HFF-Myc (cell line): ENCODE results near the gene CHD9.
"Not testable (repeated sequence)": the region's sequence is repeated elsewhere in the genome, so short reads cannot be mapped to it uniquely, and the experiment has no call there.

Experiments used
- DNase-seq: peaks from one replicate; pipeline ENCODE4 v3.0.0-alpha.2; 2011; ENCODE audit warnings: low read depth; ENCODE audit errors: extremely low read depth
- H3K4me3 ChIP-seq: replicated peaks from 2 replicates; pipeline ENCODE4 v1.5.1; 2011; ENCODE audit warnings: low read depth, mild to moderate bottlenecking, control low read depth, low read length
- TF ChIP-seq, protein P1 (sequence below): IDR thresholded peaks from 2 replicates; pipeline ENCODE4 v1.5.1; 2012; ENCODE audit warnings: mild to moderate bottlenecking, low read depth, low read length, control low read depth; ENCODE audit errors: missing control alignments

CHD9 gene

DNA sequence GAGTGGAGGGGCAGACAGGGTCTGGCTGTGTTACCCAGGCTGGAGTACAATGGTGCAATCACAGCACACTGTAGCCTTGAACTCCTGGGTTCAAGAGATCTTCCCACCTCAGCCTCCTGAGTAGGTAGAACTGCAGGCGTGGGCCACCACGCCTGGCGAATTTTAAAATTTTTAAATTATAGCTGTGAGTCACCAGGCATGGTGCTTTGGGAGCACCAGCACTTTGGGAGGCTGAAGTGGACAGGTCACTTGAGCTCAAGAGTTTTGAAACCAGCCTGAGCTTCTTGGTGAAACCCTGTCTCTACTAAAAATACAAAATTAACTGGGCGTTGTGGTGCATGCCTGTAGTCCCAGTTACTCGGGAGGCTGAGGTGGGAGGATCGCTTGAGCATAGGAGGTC is 114.0 kb downstream of the CHD9 start:
- H3K4me3 ChIP-seq, result no peak overlapping the region
- TF ChIP-seq, protein P1, sequence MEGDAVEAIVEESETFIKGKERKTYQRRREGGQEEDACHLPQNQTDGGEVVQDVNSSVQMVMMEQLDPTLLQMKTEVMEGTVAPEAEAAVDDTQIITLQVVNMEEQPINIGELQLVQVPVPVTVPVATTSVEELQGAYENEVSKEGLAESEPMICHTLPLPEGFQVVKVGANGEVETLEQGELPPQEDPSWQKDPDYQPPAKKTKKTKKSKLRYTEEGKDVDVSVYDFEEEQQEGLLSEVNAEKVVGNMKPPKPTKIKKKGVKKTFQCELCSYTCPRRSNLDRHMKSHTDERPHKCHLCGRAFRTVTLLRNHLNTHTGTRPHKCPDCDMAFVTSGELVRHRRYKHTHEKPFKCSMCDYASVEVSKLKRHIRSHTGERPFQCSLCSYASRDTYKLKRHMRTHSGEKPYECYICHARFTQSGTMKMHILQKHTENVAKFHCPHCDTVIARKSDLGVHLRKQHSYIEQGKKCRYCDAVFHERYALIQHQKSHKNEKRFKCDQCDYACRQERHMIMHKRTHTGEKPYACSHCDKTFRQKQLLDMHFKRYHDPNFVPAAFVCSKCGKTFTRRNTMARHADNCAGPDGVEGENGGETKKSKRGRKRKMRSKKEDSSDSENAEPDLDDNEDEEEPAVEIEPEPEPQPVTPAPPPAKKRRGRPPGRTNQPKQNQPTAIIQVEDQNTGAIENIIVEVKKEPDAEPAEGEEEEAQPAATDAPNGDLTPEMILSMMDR, result no peak
- DNase-seq, result no peak

DNA sequence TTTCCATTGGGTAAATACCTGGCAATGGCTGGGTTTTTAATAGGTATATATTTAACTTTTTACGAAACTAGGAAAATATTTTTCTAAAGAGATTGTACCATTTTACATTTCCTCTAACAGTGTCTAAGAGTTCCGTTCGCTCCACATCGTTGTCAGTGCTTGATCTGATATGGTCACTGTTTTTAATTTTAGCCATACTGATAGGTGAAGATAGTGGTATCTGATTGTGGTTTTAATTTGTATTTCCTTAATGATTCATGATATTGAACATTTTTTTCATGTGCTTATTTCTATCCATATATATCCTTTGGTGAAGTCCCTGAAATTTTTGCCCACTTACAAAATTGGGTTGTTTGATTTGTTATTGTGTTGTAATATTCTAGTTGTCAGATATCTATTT is 117.7 kb downstream of the CHD9 start:
- TF ChIP-seq, protein P1, result no peak
- DNase-seq, result no peak
- no peak overlapping the region for H3K4me3 ChIP-seq

DNA sequence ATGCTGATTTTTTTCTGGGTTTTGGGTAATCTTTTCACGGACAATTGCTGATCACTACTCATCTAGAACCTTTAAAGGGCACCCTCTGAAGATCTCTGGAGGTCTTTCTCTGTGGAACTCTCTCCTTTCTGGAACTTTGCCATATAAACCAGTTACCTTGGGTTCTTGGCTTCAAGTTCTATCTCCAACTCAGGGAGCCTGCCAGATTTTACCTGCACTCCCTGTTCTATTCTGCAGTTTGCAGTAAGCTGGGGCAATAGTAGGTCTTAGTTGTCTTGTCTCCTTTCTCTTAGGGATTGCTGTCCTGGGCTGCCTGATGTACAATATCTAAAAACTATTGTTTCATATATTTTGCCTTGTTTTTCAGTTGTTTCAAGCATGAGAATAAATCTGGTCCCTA is 120.3 kb downstream of the CHD9 start:
- no peak for DNase-seq
- TF ChIP-seq, protein P1, result no peak
- no peak overlapping the region for H3K4me3 ChIP-seq

DNA sequence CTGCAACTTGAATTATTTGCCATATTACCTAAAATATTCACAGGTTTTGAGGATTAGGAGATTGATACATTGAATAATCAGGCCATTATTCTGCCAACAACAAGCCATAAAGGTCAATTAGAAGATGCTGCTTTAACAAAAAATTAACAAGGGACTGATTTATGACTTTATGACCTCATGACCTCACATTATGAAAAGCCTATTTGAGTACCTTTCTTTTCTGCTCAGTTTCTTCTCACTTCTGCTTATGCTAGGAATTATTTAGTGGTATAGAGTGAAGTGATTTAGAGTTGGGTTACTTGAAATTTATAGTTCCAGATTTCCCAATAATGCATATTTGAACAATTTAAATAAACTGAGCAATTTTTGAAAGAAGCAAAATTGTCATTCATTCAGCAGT is 121.6 kb downstream of the CHD9 start:
- TF ChIP-seq, protein P1, result no peak
- H3K4me3 ChIP-seq, result no peak overlapping the region
- DNase-seq, result no peak

DNA sequence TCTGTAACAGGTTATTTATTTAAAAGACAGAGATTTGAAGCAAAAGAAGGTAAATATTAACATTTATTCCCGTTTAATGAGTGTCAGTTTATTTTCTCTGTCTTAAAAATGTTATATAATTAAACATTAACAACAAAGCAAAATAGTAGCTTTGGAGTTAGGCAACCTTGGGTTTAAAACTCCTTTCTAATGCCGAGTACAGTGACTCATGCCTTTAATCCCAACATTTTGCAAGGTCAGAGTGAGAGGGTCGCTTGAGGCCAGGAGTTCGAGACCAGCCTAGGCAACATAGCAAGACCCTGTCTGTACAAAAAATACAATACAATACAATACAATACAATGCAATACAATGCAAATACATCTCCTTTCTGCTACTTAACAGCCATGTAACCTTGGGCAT is 128.7 kb downstream of the CHD9 start:
- TF ChIP-seq, protein P1, result no peak
- H3K4me3 ChIP-seq, result no peak overlapping the region
- no peak for DNase-seq

DNA sequence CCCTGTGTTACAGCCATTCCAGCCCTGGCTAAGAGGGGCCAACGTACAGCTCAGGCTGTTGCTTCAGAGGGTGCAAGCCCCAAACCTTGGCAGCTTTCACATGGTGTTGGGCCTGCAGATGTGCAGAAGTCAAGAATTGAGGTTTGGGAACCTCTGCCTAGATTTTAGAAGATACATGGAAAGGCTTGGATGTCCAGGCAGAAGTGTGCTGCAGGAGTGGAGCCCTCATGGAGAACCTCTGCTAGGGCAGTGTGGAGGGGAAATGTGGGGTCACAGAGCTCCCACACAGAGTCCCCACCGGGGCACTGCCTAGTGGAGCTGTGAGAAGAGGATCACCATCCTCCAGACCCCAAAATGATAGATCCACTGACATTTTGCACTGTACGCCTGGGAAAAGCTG is 130.9 kb downstream of the CHD9 start:
- not testable (repeated sequence) for DNase-seq, H3K4me3 ChIP-seq

DNA sequence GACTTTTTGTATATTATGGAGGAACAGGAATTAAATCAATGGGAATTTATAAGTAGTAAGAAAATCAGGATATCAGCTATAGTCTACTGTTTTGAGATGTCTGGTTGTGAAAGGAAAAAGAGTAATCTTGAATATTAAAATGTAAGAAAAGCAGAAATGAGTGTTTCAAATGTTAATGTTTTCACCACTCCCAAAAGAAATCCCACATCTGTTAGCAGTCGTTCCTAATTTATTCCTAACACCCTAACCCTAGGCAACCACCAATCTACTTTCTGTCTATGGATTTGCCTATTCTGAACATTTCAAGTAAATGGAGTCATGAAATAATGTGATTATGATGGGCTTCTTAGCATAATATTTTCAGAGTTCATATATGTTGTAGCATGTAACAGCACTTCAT is 133.0 kb downstream of the CHD9 start:
- TF ChIP-seq, protein P1, result no peak
- DNase-seq, result no peak
- no peak overlapping the region for H3K4me3 ChIP-seq

DNA sequence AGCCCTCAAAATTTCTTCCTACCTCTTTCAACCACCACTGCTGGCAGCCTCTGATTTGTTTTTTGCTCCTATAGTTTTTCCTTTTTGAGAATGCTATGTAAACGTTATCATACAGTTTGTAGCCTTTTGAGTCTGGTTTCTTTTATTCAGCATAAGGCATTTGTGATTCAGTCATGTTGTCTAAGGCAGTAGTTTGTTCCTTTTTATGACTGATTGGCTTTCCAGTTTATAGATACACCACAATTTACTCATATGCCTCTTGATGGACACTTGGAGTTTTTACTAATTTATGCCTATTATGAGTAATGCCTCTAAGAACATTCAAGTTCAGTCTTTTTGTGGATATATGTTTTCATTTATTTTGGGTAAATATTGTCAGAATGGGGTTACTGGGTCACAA is 136.6 kb downstream of the CHD9 start:
- no peak for DNase-seq
- TF ChIP-seq, protein P1, result no peak
- no peak overlapping the region for H3K4me3 ChIP-seq
